ENCODE data around the gene PLA2G6.
"Not testable (repeated sequence)": the region's sequence is repeated elsewhere in the genome, so short reads cannot be mapped to it uniquely, and the experiment has no call there.

Gene PLA2G6

DNA sequence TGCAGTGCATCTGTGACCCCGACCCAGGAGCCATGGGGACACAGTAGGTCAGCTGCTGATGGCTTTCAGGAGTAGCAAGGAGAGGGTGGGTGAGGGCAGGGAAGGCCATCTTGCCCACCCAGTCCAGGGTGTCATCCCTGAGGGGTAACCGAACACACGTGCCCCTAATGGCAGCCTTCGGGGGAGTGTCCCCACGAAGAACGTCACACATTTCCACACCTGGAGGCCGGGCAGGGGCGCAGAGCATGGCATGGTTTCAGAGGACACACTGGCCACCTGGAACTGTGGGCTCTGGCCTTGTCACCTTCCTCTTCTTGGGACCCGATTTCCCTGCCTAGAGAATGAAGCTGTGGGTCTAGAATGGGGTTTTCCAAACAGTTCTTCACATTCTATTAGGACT, 51.8 kb downstream of the PLA2G6 start:
- H3K4me1 ChIP-seq (ENCODE audit: control insufficient read depth, insufficient read depth, low read length, poor library complexity, severe bottlenecking) = no peaks in the 10 kb centered on the region
- no peaks in the 10 kb centered on the region for H3K36me3 ChIP-seq (ENCODE audit: control insufficient read depth, insufficient read depth, low read length)
- H3K4me3 ChIP-seq (ENCODE audit: extremely low read depth, insufficient read depth, low read length, poor library complexity, severe bottlenecking) = no peak overlapping the region
- H3K27ac ChIP-seq (ENCODE audit: low read depth, low read length, severe bottlenecking) = no peak overlapping the region
- H3K9me3 ChIP-seq (ENCODE audit: control insufficient read depth, low read length) = no peaks in the 10 kb centered on the region
- WGBS, 2 experiments (ENCODE audit: insufficient coverage in 2 of 2) = 92 to 97% methylated on average over 6 to 9 of the region's 9 CpGs

DNA sequence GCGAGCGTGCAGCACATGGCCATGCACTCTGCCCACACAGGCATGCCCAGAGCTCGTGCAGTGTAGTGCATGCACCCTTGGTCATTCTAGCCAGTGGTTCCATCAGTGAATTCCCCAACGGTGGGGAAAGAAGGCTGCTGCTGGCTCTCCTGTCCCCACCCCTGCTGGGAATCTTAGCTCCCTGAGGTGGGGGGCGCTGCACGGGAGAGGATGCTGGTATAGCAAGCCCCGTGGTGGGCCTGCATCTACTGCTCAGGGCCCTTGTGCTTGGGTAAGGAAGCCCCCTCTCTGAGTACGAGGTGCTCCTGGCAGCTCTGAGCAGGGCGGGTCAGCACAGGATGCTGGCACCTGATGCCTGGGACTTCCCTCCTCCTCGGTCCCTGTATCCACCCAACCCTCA, 52.6 kb downstream of the PLA2G6 start:
- Histone ChIP-seq H3K36me3 (ENCODE audit: control insufficient read depth, insufficient read depth, low read length) (no peaks in the 10 kb centered on the region), H3K4me1 (ENCODE audit: control insufficient read depth, insufficient read depth, low read length, poor library complexity, severe bottlenecking) (peaks cover 3% of the 10 kb centered on the region), H3K4me3 (ENCODE audit: extremely low read depth, insufficient read depth, low read length, poor library complexity, severe bottlenecking) (no peak overlapping the region), H3K27ac (ENCODE audit: low read depth, low read length, severe bottlenecking) (no peak overlapping the region), H3K9me3 (ENCODE audit: control insufficient read depth, low read length) (no peaks in the 10 kb centered on the region)
- 90 to 94% methylated on average over 7 to 10 of the region's 10 CpGs for WGBS, 2 experiments (ENCODE audit: insufficient coverage in 2 of 2)

DNA sequence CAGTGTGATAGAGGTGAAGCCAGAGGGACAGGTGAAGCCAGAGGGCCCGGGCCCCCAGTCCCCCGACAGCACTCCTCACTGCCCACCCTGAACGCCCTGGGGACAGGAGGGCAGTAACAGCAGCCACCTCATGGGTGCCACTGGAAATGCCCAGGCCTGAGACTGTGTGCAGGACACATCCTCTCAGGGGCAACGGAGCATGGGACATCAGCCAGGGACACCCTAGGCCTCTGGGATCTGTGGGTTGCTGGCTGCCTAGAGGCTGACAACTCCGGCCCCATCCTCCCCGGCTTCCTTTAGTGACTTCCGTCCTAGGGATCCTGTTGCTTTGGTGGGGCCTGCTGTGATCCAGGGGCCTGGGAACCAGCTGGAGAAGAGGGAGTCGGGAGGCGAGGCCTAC, 53.8 kb downstream of the PLA2G6 start:
- Histone ChIP-seq H3K9me3 (ENCODE audit: control insufficient read depth, low read length) (no peaks in the 10 kb centered on the region), H3K4me3 (ENCODE audit: extremely low read depth, insufficient read depth, low read length, poor library complexity, severe bottlenecking) (no peak overlapping the region), H3K36me3 (ENCODE audit: control insufficient read depth, insufficient read depth, low read length) (no peaks in the 10 kb centered on the region), H3K4me1 (ENCODE audit: control insufficient read depth, insufficient read depth, low read length, poor library complexity, severe bottlenecking) (peaks cover 3% of the 10 kb centered on the region), H3K27ac (ENCODE audit: low read depth, low read length, severe bottlenecking) (no peak overlapping the region)
- WGBS, 2 experiments (ENCODE audit: insufficient coverage in 2 of 2) = 94 to 95% methylated on average over 5 to 9 of the region's 9 CpGs

DNA sequence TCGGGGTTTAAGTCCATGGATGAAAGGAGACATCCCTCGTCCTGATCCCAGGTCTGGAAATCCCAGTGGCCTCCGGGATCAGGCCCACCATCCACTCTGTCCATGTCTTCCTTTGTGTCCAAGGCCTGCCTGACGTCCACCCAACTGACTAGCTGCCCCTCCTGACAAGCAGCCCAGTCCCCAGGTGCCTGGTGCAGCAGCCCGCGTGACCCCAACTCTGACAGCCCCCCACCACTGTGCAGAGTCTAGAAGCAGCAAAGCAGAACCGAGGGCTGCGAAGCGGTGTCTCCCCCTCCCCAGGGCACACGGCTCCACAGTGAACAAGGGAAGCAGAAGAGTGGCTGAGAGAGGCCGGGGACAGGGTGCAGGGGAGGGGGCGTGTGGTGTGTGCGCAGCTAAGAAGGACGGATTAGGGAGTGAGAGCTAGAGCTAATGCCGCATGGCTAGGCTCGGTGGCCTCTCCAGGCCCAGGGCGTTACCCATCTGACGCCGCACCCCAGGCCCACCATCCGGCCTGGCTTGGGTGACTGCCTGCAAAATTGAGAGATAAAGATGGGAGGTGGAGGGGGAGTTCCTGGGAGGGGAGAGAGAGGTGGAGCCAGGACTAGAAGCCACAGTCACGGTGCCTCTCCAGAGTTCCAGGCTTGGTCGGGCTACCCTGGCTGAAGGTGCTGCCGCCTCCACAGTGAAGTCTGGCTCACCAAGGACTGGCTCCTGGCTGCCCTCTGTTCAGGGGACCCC, 54.5 kb downstream of the PLA2G6 start:
- Histone ChIP-seq H3K4me1 (ENCODE audit: control insufficient read depth, insufficient read depth, low read length, poor library complexity, severe bottlenecking) (peaks cover 3% of the 10 kb centered on the region), H3K36me3 (ENCODE audit: control insufficient read depth, insufficient read depth, low read length) (no peaks in the 10 kb centered on the region), H3K4me3 (ENCODE audit: extremely low read depth, insufficient read depth, low read length, poor library complexity, severe bottlenecking) (no peak overlapping the region), H3K9me3 (ENCODE audit: control insufficient read depth, low read length) (no peaks in the 10 kb centered on the region), H3K27ac (ENCODE audit: low read depth, low read length, severe bottlenecking) (no peak overlapping the region)
- WGBS, 2 experiments (ENCODE audit: insufficient coverage in 2 of 2) = 84 to 85% methylated on average over 18 to 19 of the region's 23 CpGs

DNA sequence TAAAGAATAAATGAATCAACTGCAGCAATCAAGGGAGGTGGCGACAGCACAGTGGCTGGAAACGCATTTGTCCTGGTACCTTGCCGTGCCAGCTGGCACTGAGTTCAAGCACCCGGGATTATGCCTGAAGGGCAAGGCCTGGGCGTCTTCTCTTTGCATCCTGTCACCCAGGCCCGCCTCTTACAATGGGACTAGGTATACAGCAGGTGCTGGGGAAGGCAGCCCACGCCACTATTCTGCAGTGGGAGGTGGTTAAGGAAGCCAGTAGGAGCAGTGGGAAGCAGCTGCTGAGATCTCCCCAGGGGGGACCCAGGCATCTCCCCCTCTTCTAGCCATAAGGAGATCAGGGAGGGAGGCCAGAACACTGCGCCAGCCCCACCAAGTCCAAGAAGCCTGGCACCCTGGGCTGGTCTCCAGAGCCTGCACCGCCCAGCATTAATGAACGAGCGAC, 55.9 kb downstream of the PLA2G6 start:
- 92 to 97% methylated on average over 9 to 10 of the region's 11 CpGs for WGBS, 2 experiments (ENCODE audit: insufficient coverage in 2 of 2)
- no peak overlapping the region for H3K4me3 ChIP-seq (ENCODE audit: extremely low read depth, insufficient read depth, low read length, poor library complexity, severe bottlenecking)
- H3K4me1 ChIP-seq (ENCODE audit: control insufficient read depth, insufficient read depth, low read length, poor library complexity, severe bottlenecking) = peaks cover 3% of the 10 kb centered on the region
- no peak overlapping the region for H3K27ac ChIP-seq (ENCODE audit: low read depth, low read length, severe bottlenecking)
- no peaks in the 10 kb centered on the region for H3K9me3 ChIP-seq (ENCODE audit: control insufficient read depth, low read length)
- H3K36me3 ChIP-seq (ENCODE audit: control insufficient read depth, insufficient read depth, low read length) = no peaks in the 10 kb centered on the region

DNA sequence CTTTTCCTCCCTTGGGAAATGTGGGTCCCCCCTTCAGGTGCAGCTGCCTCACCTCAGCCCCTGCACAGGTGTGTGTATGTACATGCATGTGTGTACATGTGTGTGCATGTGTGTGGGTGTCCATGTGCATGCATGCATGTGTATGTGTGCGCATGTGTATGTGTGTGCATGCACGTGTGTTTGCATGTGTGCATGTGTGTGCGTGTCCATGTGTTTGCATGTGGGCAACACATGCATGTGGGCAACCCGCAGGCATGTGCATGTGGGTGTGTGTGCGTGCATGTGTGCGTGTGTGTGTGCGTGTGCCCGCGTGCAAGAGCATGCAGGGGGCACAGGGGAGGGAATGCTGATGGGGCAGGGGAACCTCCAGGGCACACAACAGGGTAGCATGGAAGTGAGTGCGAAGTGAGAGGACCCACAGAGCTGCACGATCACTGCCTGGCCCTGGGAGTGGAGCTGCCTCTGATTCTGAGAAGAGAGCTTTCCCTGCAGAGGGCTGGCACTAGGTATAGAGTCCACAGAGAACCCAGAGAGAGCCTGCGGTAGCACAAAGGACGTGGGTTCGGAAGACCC, 56.5 kb downstream of the PLA2G6 start:
- peaks cover 3% of the 10 kb centered on the region for H3K4me1 ChIP-seq (ENCODE audit: control insufficient read depth, insufficient read depth, low read length, poor library complexity, severe bottlenecking)
- no peaks in the 10 kb centered on the region for H3K36me3 ChIP-seq (ENCODE audit: control insufficient read depth, insufficient read depth, low read length)
- 95% methylated on average over 9 to 14 of the region's 14 CpGs for WGBS, 2 experiments (ENCODE audit: insufficient coverage in 2 of 2)
- H3K27ac ChIP-seq (ENCODE audit: low read depth, low read length, severe bottlenecking) = no peak overlapping the region
- no peak overlapping the region for H3K4me3 ChIP-seq (ENCODE audit: extremely low read depth, insufficient read depth, low read length, poor library complexity, severe bottlenecking)
- H3K9me3 ChIP-seq (ENCODE audit: control insufficient read depth, low read length) = no peaks in the 10 kb centered on the region

DNA sequence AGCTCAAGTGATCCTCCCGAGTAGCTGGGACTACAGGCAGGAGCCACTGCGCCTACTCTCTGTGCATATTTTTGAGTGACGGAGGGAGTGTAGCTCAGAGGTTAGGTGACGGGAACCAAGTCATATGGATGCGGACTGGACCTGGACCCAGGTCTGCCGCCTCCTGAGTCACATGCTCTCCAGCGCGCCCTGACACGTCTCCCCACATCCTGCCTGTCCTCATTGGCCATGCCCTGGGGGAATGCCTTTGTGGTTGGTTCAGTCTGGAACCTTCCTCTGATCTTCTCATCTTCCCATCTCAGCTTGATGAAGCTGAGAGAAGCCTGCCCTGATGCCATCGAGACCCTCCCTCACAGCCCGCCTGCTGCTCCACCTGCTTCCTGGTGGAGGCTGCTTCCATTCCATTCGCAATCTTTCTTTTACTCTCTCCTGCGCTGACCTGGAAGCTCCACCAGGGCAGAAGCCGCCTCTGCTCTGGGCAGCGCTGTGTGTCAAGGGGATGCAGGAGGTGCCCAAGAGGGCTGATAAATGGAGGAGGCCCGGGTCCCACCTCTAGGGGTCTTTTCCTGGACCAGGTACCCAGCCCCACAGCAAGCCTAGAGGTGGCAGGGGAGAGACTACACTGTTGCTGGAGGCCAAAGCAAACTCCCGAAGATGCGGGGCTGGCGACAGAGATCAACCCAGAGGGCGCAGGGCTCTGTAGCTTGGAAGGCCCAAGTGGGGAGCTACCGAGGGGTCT, 57.2 kb downstream of the PLA2G6 start:
- Histone ChIP-seq H3K27ac (ENCODE audit: low read depth, low read length, severe bottlenecking) (no peak overlapping the region), H3K36me3 (ENCODE audit: control insufficient read depth, insufficient read depth, low read length) (no peaks in the 10 kb centered on the region)
- 89 to 92% methylated on average over 19 to 21 of the region's 21 CpGs for WGBS, 2 experiments (ENCODE audit: insufficient coverage in 2 of 2)

DNA sequence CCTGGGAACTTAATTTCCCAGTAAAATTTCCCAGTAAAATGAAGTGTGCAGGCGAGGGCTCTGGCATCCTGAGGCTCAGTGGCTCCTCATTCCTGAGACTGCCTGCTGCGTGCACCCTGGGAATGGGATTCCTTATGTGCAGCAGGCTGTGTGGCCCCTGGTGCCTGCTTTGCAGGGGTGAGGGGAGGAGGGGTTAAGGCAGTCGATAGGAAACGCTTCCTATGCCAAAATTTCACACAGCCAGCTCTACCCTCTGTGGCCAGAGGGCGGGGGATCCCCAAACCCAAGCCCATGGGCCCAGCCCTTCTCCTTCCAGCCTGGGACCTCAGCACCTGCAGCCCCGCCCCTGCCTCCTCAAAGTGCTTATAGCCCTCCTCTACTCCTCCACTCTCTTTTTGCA, 59.0 kb downstream of the PLA2G6 start:
- peaks cover 3% of the 10 kb centered on the region for H3K4me1 ChIP-seq (ENCODE audit: control insufficient read depth, insufficient read depth, low read length, poor library complexity, severe bottlenecking)
- 67 to 80% methylated on average over 1 to 4 of the region's 6 CpGs for WGBS, 2 experiments (ENCODE audit: insufficient coverage in 2 of 2)
- H3K36me3 ChIP-seq (ENCODE audit: control insufficient read depth, insufficient read depth, low read length) = no peaks in the 10 kb centered on the region
- no peak overlapping the region for H3K4me3 ChIP-seq (ENCODE audit: extremely low read depth, insufficient read depth, low read length, poor library complexity, severe bottlenecking)
- no peak overlapping the region for H3K27ac ChIP-seq (ENCODE audit: low read depth, low read length, severe bottlenecking)
- H3K9me3 ChIP-seq (ENCODE audit: control insufficient read depth, low read length) = no peaks in the 10 kb centered on the region

More for the DNA sequence above, 57.2 kb downstream of the PLA2G6 start:
- H3K4me3 ChIP-seq (ENCODE audit: extremely low read depth, insufficient read depth, low read length, poor library complexity, severe bottlenecking) = no peak overlapping the region
- H3K4me1 ChIP-seq (ENCODE audit: control insufficient read depth, insufficient read depth, low read length, poor library complexity, severe bottlenecking) = peaks cover 3% of the 10 kb centered on the region
- no peaks in the 10 kb centered on the region for H3K9me3 ChIP-seq (ENCODE audit: control insufficient read depth, low read length)

DNA sequence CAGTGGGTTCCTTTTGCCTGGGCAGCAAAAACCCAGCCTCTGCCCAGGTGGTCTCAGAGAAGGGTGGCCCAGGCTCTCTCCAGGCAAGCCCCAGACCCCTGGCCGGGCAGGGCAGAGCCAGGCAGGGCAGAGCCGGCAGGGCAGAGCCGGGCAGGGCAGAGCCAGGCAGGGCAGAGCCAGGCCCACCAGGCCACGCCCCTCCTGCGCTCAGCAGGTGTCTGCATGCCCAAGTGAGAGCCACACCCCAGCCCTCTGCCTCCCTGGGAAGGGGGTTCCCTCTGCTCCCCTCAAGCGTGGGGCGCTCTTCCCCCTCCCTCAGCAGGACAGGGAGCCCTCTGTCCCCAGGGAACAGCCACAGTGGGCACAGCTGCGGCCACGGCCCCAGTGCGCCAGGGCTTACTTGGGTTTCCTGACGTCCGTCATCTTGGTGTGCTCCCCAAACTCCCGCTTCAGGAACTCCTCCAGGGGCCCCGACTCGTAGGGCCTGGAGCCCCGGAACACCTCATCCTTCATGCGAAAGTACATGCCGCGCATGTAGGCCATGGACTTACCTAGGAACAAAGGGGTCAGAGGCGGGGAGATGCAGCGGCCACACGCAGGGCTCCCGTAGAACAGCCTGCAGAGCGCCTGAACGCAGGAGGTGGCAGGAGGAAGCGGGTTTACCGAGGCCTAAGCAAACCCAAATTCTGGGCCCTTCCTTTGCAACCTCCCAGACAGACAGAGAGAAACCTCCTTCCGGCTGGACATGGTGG, 61.1 kb downstream of the PLA2G6 start:
- H3K9me3 ChIP-seq (ENCODE audit: control insufficient read depth, low read length) = no peaks in the 10 kb centered on the region
- no peaks in the 10 kb centered on the region for H3K36me3 ChIP-seq (ENCODE audit: control insufficient read depth, insufficient read depth, low read length)
- H3K27ac ChIP-seq (ENCODE audit: low read depth, low read length, severe bottlenecking) = no peak overlapping the region
- WGBS, 2 experiments (ENCODE audit: insufficient coverage in 2 of 2) = 87 to 92% methylated on average over 14 to 27 of the region's 28 CpGs
- peaks cover 3% of the 10 kb centered on the region for H3K4me1 ChIP-seq (ENCODE audit: control insufficient read depth, insufficient read depth, low read length, poor library complexity, severe bottlenecking)
- no peak overlapping the region for H3K4me3 ChIP-seq (ENCODE audit: extremely low read depth, insufficient read depth, low read length, poor library complexity, severe bottlenecking)

DNA sequence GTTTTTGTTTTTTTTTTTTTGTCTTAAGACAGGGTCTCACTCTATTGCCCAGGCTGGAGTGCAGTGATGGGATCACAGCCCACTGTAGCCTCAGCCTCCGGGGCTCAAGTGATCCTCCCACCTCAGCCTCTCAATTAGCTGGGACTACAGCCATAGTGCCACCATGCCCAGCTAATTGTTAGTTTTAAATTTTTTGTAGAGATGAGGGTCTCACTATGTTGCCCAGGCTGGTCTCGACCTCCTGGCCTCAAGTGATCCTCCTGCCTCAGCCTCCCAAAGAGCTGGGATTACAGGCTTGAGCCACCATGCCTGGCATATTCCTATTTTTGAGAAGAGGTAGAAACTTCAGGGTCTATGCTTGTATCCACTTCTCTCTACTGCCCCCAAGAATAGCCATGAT, 62.9 kb downstream of the PLA2G6 start:
- not testable (repeated sequence) for H3K36me3 ChIP-seq (ENCODE audit: control insufficient read depth, insufficient read depth, low read length); H3K4me1 ChIP-seq (ENCODE audit: control insufficient read depth, insufficient read depth, low read length, poor library complexity, severe bottlenecking); H3K4me3 ChIP-seq (ENCODE audit: extremely low read depth, insufficient read depth, low read length, poor library complexity, severe bottlenecking); H3K9me3 ChIP-seq (ENCODE audit: control insufficient read depth, low read length); H3K27ac ChIP-seq (ENCODE audit: low read depth, low read length, severe bottlenecking)
- 88 to 100% methylated on average over 1 of the region's 2 CpGs for WGBS, 2 experiments (ENCODE audit: insufficient coverage in 2 of 2)

Data from mesodermal cell (in vitro differentiated cells).